ENCODE data around the gene MICAL3. TPM values are rescaled to one million over a fixed set of nuclear protein-coding genes. Genes with fewer than 3 reads are reported as not detected.

MICAL3 gene
- polyA plus RNA-seq, 1 of the 3 experiments (the other 2 are of a cell fraction): 83.1 TPM

DNA sequence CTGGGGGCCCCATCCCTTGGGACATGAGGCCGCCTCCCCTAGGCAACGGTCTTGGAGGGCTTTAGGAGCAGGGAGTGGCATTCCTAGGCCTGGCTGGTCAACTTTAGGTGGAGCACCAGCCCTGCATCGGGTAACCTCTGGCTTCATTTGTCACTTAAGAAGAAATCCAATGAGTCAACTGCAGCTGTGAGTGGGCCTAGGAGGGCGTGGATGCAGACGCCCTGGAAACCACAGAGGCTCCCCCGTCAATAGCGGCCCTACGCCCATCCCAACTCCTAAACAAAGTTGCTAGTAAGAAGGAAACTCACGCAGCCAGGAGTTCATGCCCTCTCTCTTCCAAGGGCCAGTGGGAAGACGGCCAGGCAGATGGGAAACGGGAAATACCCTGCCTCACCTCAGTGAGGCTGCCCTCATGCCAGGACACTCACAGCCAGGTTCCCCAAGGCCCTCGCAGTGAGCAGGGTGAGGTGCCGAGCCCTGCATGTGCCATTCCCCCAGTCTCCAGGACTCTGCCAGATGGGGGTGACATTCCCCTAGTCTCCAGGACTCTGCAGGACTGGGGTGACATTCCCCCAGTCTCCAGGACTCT, 270.9 kb downstream of the MICAL3 start:
- Histone ChIP-seq H3K4me1 (ENCODE audit: control insufficient read depth in 1 of 2, insufficient read depth in 2 of 2, low read depth in 1 of 2, low read length in 1 of 2) (no peaks in the 10 kb centered on the region), H3K4me2 (no peak overlapping the region), H3K4me3 (ENCODE audit: low read depth in 2 of 2, low read length in 1 of 2) (no peak overlapping the region), H3K9me2 (no peaks in the 10 kb centered on the region), H4K20me1 (ENCODE audit: insufficient read depth) (no peaks in the 10 kb centered on the region), H3K36me3 (replicated peaks in 1 of 2; ENCODE audit: control insufficient read depth in 1 of 2, insufficient read depth in 2 of 2, low read length in 1 of 2) (no peaks in the 10 kb centered on the region), H2AFZ (ENCODE audit: low read depth) (no peak overlapping the region), H3K27me3 (ENCODE audit: insufficient read depth) (no peaks in the 10 kb centered on the region), H3K27ac (ENCODE audit: low read depth in 2 of 2, low read length in 1 of 2) (no peak overlapping the region), H3K9ac (no peak overlapping the region), H3K9me3 (no peaks in the 10 kb centered on the region), H3K79me2 (ENCODE audit: insufficient read depth) (peaks cover 24% of the 10 kb centered on the region), H3F3A (replicated peaks; ENCODE audit: insufficient read depth) (no peaks in the 10 kb centered on the region)
- no peak for TF ChIP-seq TAF1 (IDR thresholded peaks at IDR 0.05; ENCODE audit: borderline replicate concordance, low read depth, low read length)
- no peak for TF ChIP-seq USF1 (IDR thresholded peaks at IDR 0.05; ENCODE audit: borderline replicate concordance, low read depth)
- TF ChIP-seq TEAD4 (IDR thresholded peaks at IDR 0.05; ENCODE audit: borderline replicate concordance, insufficient read depth): no peak
- ChIA-PET CTCF (interaction anchor here (0.9 to 1.3 kb wide), 3 partner anchors 11 to 131 kb away, joined by 3 to 4 read pairs (median 3); no protein-coding TSS in a partner anchor), POLR2A (no interaction called here)
- DNase-seq: no peak
- 95% methylated on average over 7 of the region's 13 CpGs for WGBS (ENCODE audit: low lambda C conversion rate)

DNA sequence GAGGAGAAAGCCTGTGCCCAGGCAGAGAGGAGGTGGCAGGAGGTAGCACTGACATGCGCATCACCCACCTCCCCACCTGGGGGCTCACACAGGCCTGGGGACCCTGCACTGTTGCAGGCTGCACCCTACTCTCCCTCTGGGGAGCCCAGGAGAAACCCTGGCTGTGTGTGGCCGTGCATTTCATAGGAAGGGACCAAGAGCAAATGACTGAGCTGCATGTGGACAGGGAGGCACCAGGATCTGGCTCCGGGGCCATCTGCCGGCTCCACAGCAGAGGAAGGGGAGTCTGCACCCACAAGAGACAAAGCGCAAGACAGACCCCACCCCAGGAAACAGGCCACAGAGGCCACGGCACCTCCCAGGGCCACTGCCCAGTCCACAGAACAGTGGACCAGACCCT, 272.8 kb downstream of the MICAL3 start:
- H2AFZ ChIP-seq (ENCODE audit: low read depth): no peak overlapping the region
- no peak for DNase-seq
- H3K27me3 ChIP-seq (ENCODE audit: insufficient read depth): no peaks in the 10 kb centered on the region
- no peaks in the 10 kb centered on the region for H3K9me2 ChIP-seq
- WGBS (ENCODE audit: low lambda C conversion rate): 92% methylated on average over 4 of the region's 6 CpGs
- ChIA-PET POLR2A (no interaction called here), CTCF (interaction anchor here (0.7 to 2.9 kb wide), 3 partner anchors 9 to 30 kb away, joined by 3 to 24 read pairs (median 3); no protein-coding TSS in a partner anchor)
- H3K36me3 ChIP-seq (replicated peaks in 1 of 2; ENCODE audit: control insufficient read depth in 1 of 2, insufficient read depth in 2 of 2, low read length in 1 of 2): no peaks in the 10 kb centered on the region
- H3K79me2 ChIP-seq (ENCODE audit: insufficient read depth): peaks cover 9% of the 10 kb centered on the region
- no peaks in the 10 kb centered on the region for H4K20me1 ChIP-seq (ENCODE audit: insufficient read depth)
- H3K9ac ChIP-seq: no peak overlapping the region
- no peaks in the 10 kb centered on the region for H3F3A ChIP-seq (replicated peaks; ENCODE audit: insufficient read depth)
- no peaks in the 10 kb centered on the region for H3K4me1 ChIP-seq (ENCODE audit: control insufficient read depth in 1 of 2, insufficient read depth in 2 of 2, low read depth in 1 of 2, low read length in 1 of 2)
- no peak overlapping the region for H3K4me2 ChIP-seq
- no peak overlapping the region for H3K27ac ChIP-seq (ENCODE audit: low read depth in 2 of 2, low read length in 1 of 2)
- no peak overlapping the region for H3K4me3 ChIP-seq (ENCODE audit: low read depth in 2 of 2, low read length in 1 of 2)
- H3K9me3 ChIP-seq: no peaks in the 10 kb centered on the region
- TF ChIP-seq REST (IDR thresholded peaks at IDR 0.05; ENCODE audit: low read depth, low read length) (no peak), POLR2AphosphoS5 (IDR thresholded peaks at IDR 0.05; ENCODE audit: low read depth, low read length) (no peak), FOSL2 (IDR thresholded peaks at IDR 0.05; ENCODE audit: borderline replicate concordance, low read depth) (no peak), RCOR1 (IDR thresholded peaks at IDR 0.05; ENCODE audit: low read length) (no peak), RFX5 (IDR thresholded peaks at IDR 0.05; ENCODE audit: low read length) (no peak), EZH2phosphoT487 (IDR thresholded peaks at IDR 0.05; ENCODE audit: borderline replicate concordance, low read depth) (no peak), CHD2 (IDR thresholded peaks at IDR 0.05; ENCODE audit: low read length, partially characterized antibody) (no peak), NRF1 (IDR thresholded peaks at IDR 0.05; ENCODE audit: low read depth, low read length) (no peak), JUND (IDR thresholded peaks at IDR 0.05) (no peak), ZBTB33 (IDR thresholded peaks at IDR 0.05; ENCODE audit: borderline replicate concordance, low read depth) (no peak)
- TF ChIP-seq, protein P1, sequence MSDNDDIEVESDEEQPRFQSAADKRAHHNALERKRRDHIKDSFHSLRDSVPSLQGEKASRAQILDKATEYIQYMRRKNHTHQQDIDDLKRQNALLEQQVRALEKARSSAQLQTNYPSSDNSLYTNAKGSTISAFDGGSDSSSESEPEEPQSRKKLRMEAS (IDR thresholded peaks at IDR 0.05; ENCODE audit: low read depth): no peak
- TF ChIP-seq, protein P2, sequence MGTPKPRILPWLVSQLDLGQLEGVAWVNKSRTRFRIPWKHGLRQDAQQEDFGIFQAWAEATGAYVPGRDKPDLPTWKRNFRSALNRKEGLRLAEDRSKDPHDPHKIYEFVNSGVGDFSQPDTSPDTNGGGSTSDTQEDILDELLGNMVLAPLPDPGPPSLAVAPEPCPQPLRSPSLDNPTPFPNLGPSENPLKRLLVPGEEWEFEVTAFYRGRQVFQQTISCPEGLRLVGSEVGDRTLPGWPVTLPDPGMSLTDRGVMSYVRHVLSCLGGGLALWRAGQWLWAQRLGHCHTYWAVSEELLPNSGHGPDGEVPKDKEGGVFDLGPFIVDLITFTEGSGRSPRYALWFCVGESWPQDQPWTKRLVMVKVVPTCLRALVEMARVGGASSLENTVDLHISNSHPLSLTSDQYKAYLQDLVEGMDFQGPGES (IDR thresholded peaks at IDR 0.05; ENCODE audit: low read depth, low read length): no peak
- TF ChIP-seq, protein P3, sequence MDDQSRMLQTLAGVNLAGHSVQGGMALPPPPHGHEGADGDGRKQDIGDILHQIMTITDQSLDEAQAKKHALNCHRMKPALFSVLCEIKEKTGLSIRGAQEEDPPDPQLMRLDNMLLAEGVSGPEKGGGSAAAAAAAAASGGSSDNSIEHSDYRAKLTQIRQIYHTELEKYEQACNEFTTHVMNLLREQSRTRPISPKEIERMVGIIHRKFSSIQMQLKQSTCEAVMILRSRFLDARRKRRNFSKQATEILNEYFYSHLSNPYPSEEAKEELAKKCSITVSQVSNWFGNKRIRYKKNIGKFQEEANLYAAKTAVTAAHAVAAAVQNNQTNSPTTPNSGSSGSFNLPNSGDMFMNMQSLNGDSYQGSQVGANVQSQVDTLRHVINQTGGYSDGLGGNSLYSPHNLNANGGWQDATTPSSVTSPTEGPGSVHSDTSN (IDR thresholded peaks at IDR 0.05): no peak
